Motor neuron (in vitro differentiated cells): Measurements from ENCODE around the gene IGF2BP2. TPM values are rescaled to one million over a fixed set of nuclear protein-coding genes. Genes with fewer than 3 reads are reported as not detected.
A peak's percentile ranks its signal among the peaks of the same experiment; 100 is the strongest.

Experiments
- ATAC-seq, 8 experiments: fragments of 200-7000 bp; cut with Tn5 transposase; replicated peaks in 6 of 8; 2 replicates each; pipeline ENCODE4 v1.8.0; 2021; ENCODE audit warnings: mild to moderate bottlenecking in 8 of 8, moderate library complexity in 8 of 8
- H3K27ac ChIP-seq, 2 donors: fragments of 250-450 bp; sonication (Bioruptor Pico); 2 replicates each; pipeline ENCODE4 v1.9.0; 2021; ENCODE audit warnings: antibody characterized with exemption in 2 of 2, mild to moderate bottlenecking in 2 of 2, moderate library complexity in 1 of 2
- H3K4me1 ChIP-seq, 2 donors: fragments of 250-450 bp; sonication (Bioruptor Pico); replicated peaks in 1 of 2; 2 replicates each; pipeline ENCODE4 v1.6.1; 2021; ENCODE audit warnings: antibody characterized with exemption in 2 of 2, mild to moderate bottlenecking in 2 of 2, moderate library complexity in 1 of 2
- H3K4me3 ChIP-seq, 5 donors: fragments of 250-450 bp; sonication (Bioruptor Pico); 2 replicates each; pipeline ENCODE4 v1.9.0; 2021; ENCODE audit warnings: antibody characterized with exemption in 5 of 5, mild to moderate bottlenecking in 5 of 5, moderate library complexity in 4 of 5
- WGBS, 10 experiments: fragments of 450-650 bp; shearing (Covaris generic); methylation state at CpG; one replicate each; pipeline ENCODE4 v1.0.0; 2022; 5-methylcytosine and 5-hydroxymethylcytosine counted together
- in situ Hi-C, 9 experiments: fragments of 400-800 bp; cut with MboI; loops; one replicate each; pipeline ENCODE4 v1.15.0; 2021; ENCODE audit warnings: low sequenced_read_pairs in 9 of 9, low pct_unique_long_range_greater_than_20kb in 2 of 9; ENCODE audit not compliant: unreplicated experiment in 9 of 9
- total RNA-seq, 8 experiments: library from RNA; unstranded; fragments of 300-600 nt; gene quantifications; 2 replicates each; pipeline versions ENCODE4 v1.2.3 to v1.2.4, GENCODE V29; 2022

IGF2BP2 gene
- total RNA-seq, 8 experiments from 2014 or later = 25.9 to 78.2 (median 48.3) TPM

- no peak overlapping the region for H3K27ac ChIP-seq
- in situ Hi-C loops = loop anchor here in 3 of 9 experiments (25.0 kb wide), 1 partner anchor 252 kb away; no protein-coding TSS in a partner anchor
- H3K4me3 ChIP-seq = no peak overlapping the region
- ATAC-seq = peak; percentile 12 to 89 (median 76)
- WGBS, 10 experiments = 50 to 100% (median 60%) methylated on average over 1 to 14 of the region's 18 CpGs; no CpG with 5 or more reads in 1 of the 10 experiments
- H3K4me1 ChIP-seq = no peaks in the 10 kb centered on the region
Measured at GRCh38 chr3:185659942-185660921, 164.6 kb downstream of the IGF2BP2 start.

DNA sequence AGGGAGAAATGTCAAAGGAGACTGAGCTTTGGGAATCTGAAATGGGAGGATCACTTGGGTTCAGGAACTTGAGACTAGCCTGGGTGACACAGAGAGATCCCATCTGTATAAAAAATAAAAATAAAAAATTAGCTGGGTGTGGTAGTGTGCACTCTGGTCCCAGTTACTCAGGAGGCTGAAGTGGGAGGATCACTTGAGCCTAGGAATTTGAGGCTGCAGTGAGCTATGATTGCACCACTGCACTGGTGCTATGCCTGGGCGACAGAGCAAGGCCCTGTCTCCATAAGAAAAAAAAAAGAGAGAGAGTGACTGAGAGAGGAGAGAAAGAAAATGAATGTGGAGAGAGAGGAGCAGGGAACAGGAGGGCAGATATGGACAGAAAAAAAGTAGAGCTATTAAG lies 165.9 kb downstream of the IGF2BP2 start:
- Histone ChIP-seq H3K4me1 (no peaks in the 10 kb centered on the region), H3K27ac (no peak overlapping the region), H3K4me3 (no peak overlapping the region)
- ATAC-seq = peak in 2 of 8 experiments; percentile 13 to 19
- 20 to 100% (median 67%) methylated on average over 1 of the region's 1 CpG; no CpG with 5 or more reads in 3 of the 10 experiments for WGBS, 10 experiments
- in situ Hi-C loops = loop anchor here in 3 of 9 experiments (25.0 kb wide), 1 partner anchor 253 kb away; no protein-coding TSS in a partner anchor

DNA sequence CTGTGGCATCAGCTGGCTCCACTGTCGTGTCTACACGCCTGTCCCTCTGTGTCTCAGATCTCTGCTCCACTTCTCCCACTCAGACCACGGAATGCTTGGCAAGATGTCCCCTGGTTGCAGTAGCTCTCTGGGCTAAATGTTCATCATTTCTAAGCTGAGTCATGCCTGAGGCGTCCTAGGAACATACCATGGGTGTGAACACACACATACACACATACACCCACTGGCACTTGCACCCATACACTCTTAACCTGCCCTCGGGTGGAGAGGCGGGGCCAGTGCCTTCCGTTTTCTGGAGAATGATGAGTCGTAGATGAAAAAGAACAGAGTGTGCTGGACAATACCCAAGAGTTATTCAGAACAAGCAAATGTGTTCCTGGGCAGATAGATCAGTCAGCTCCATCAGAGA lies 166.3 kb downstream of the IGF2BP2 start:
- in situ Hi-C loops = loop anchor here in 3 of 9 experiments (25.0 kb wide), 1 partner anchor 254 kb away; no protein-coding TSS in a partner anchor
- WGBS, 10 experiments = 0 to 100% (median 62%) methylated on average over 1 to 5 of the region's 8 CpGs; no CpG with 5 or more reads in 2 of the 10 experiments
- Histone ChIP-seq H3K4me1 (no peaks in the 10 kb centered on the region), H3K27ac (no peak overlapping the region), H3K4me3 (no peak overlapping the region)
- ATAC-seq = peak; percentile 62 to 76 (median 71)

DNA sequence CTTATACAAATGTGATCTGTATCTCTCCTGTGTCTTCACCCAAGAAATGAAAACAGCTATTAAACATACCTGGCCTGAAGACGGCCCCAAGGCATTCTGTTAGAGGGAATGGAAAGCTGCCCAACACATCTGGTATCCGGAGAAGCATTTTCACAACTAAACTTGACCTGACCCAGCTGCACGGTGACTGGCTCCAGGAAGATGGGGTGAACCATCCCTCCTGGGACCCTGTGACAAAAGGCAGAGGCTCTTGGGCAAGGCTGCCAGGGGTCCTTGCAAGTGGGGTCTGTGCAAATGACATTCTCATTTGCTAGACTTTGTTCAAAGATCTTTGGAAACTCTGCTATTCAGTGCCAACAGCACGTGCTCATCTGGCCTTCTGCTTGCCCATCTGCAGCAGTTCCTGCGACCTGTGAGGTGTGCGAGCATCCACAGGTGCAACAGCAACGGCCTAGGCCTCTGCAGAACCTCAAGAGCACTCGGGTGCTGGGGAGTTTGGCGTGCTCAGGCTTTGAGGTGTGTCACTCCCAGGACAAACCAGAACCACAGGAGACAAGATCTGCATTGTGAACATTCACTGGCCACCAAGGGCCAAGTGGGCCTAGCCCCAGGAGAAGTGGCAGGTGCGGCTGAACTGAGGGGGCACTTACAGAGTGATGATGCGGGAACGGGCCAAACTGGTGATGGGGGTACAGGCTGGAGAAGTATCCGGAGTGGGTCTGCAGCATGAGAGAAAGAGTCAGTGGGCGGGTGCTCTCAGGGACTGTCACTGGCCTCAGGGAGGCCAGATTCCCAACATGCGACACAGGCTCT lies 166.9 kb downstream of the IGF2BP2 start:
- Histone ChIP-seq H3K4me3 (no peak overlapping the region), H3K4me1 (no peaks in the 10 kb centered on the region), H3K27ac (no peak overlapping the region)
- no peak for ATAC-seq
- 60 to 100% (median 100%) methylated on average over 1 to 8 of the region's 15 CpGs; no CpG with 5 or more reads in 3 of the 10 experiments for WGBS, 10 experiments
- in situ Hi-C loops = loop anchor here in 3 of 9 experiments (25.0 kb wide), 1 partner anchor 254 kb away; no protein-coding TSS in a partner anchor

GRCh38 chr3:185657211-185657610 lies 167.6 kb downstream of the IGF2BP2 start:
- H3K27ac ChIP-seq = no peak overlapping the region
- no peak overlapping the region for H3K4me3 ChIP-seq
- ATAC-seq = no peak
- 71 to 100% (median 100%) methylated on average over 1 to 5 of the region's 12 CpGs for WGBS, 10 experiments
- H3K4me1 ChIP-seq = no peaks in the 10 kb centered on the region
- in situ Hi-C loops = loop anchor here in 3 of 9 experiments (25.0 kb wide), 1 partner anchor 255 kb away; no protein-coding TSS in a partner anchor

GRCh38 chr3:185656321-185656840 lies 168.5 kb downstream of the IGF2BP2 start:
- 19 to 100% (median 91%) methylated on average over 1 to 8 of the region's 8 CpGs; no CpG with 5 or more reads in 1 of the 10 experiments for WGBS, 10 experiments
- Histone ChIP-seq H3K4me1 (no peaks in the 10 kb centered on the region), H3K4me3 (no peak overlapping the region), H3K27ac (no peak overlapping the region)
- in situ Hi-C loops = loop anchor here in 3 of 9 experiments (25.0 kb wide), 1 partner anchor 256 kb away; no protein-coding TSS in a partner anchor
- peak in 2 of 8 experiments; percentile 50 to 52 for ATAC-seq

DNA sequence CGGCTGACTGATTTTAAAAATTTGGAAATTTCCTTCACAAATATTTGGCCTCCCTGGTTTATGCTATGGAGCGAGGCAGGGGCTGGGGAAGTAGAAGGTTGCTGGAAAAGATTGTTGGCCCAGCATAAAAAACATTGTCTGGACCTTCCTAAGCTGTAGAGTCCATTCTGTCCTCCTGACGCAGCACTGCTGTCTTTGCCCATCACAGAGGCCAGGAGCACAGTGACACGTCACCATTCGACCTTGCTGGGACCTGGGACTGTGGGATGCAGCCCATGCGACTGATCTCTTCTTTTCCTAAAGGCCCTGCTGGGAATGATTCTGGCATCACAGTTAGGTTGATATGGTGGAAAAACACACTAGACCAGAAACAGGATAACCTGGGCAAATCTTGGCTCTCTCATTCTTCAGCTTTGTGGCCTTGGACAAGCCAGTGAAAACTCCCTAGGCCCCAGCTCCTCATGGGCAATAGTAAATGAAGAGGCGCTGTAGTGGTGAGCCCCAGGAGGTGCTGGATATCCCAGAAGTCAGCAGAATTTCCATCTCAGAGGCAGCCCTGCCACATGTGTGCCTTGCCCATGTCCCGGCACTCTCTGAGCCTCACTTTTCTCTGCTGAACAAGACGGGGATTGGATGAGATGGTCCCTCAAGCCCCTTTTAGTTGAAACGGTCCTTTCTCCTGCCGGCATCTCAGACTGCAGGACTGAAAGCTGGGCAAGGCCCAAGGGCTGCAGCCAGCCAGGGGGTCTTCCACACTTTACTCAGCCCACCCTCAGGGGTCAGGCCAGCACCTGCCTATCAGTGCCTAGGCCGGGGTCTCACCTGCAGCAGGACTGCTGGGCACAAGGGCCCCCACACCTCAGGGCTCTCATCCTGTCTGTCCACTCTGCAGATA lies 169.2 kb downstream of the IGF2BP2 start:
- WGBS, 10 experiments = 80 to 100% (median 100%) methylated on average over 1 to 9 of the region's 12 CpGs; no CpG with 5 or more reads in 1 of the 10 experiments
- in situ Hi-C loops = loop anchor here in 3 of 9 experiments (25.0 kb wide), 1 partner anchor 257 kb away; no protein-coding TSS in a partner anchor
- Histone ChIP-seq H3K27ac (no peak overlapping the region), H3K4me1 (no peaks in the 10 kb centered on the region), H3K4me3 (no peak overlapping the region)
- ATAC-seq = no peak

DNA sequence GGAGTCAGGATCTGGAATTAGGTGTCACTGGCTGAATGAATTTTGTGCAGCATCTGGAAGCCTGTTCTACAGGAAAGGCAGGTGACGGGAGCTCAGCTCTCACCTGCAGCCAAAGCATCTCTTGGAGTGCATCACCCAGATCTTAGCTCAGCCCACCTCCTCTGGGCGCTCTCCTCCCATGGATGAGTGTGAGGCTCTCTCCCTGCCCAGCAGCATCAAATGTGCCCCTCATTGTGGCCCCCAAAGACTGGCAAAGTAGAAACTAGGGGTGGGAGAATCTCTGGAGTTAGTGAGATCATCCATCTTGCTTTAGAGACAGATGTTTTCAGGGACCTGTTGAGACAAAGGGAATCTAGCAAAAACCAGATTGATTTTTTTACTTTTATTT lies 170.1 kb downstream of the IGF2BP2 start:
- WGBS, 10 experiments = 93 to 100% (median 100%) methylated on average over 1 to 2 of the region's 2 CpGs; no CpG with 5 or more reads in 6 of the 10 experiments
- Histone ChIP-seq H3K27ac (no peak overlapping the region), H3K4me1 (no peaks in the 10 kb centered on the region), H3K4me3 (no peak overlapping the region)
- in situ Hi-C loops = loop anchor here in 3 of 9 experiments (25.0 kb wide), 1 partner anchor 258 kb away; no protein-coding TSS in a partner anchor
- no peak for ATAC-seq

- peaks cover 0 to 5% of the 10 kb centered on the region in 2 donors for H3K4me1 ChIP-seq
- 81 to 100% (median 99%) methylated on average over 1 to 9 of the region's 12 CpGs; no CpG with 5 or more reads in 2 of the 10 experiments for WGBS, 10 experiments
- ATAC-seq = no peak
- H3K4me3 ChIP-seq = no peak overlapping the region
- in situ Hi-C loops = loop anchor here in 3 of 9 experiments (25.0 kb wide), 1 partner anchor 258 kb away; no protein-coding TSS in a partner anchor
- no peak overlapping the region for H3K27ac ChIP-seq
Measured at GRCh38 chr3:185653949-185654757, 170.7 kb downstream of the IGF2BP2 start.

DNA sequence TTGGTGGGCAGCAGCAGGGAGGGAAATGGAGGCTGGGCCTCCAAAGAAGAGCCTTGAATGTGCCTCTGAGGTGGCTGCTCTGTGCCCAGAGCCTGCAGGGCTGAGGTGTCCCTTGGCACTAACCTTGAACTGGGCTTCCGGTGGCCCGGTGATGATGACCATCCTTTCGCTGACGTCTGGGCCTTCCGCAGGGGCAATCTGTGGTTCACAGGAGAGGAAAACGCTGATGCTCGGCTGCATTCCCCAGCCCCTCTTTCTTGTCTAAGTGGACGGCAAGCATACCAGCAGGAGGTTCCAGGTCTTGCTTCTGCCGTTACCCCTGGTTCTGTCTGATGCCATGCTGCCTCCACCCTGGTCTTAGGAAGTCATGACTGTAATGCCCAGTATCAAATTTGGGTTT lies 172.9 kb downstream of the IGF2BP2 start:
- Histone ChIP-seq H3K4me1 (peaks cover 0 to 6% of the 10 kb centered on the region in 2 donors), H3K4me3 (no peak overlapping the region), H3K27ac (no peak overlapping the region)
- WGBS, 10 experiments = 80 to 100% (median 100%) methylated on average over 1 to 5 of the region's 9 CpGs; no CpG with 5 or more reads in 6 of the 10 experiments
- no peak for ATAC-seq
- in situ Hi-C loops = loop anchor here in 3 of 9 experiments (25.0 kb wide), 1 partner anchor 260 kb away; no protein-coding TSS in a partner anchor

DNA sequence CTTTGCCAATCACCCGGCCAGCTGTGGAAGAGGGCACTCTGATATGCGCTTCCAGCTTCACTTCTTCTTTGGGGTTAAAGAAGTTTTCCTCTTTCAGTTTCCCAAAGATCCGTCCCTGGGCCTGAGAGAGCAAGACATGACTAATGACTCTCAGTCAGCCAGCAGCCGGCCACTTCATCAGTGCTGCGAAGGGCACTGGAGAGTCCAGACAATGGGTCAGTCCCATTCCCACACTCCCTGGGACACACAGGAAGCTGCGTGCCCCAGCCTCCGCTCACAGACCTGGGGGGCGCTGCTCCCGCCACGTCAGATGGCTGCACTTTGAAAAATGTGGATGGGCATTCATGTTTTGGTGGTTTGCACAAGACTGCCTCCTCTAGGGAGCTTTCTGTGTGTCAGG lies 175.4 kb downstream of the IGF2BP2 start:
- no peak overlapping the region for H3K4me3 ChIP-seq
- peaks cover 0 to 6% of the 10 kb centered on the region in 2 donors for H3K4me1 ChIP-seq
- in situ Hi-C loops = no loop called here
- 75 to 100% (median 90%) methylated on average over 1 to 2 of the region's 10 CpGs; no CpG with 5 or more reads in 5 of the 10 experiments for WGBS, 10 experiments
- peak overlapping the region in 1 of 2 donors; percentile 21 for H3K27ac ChIP-seq
- peak in 3 of 8 experiments; percentile 48 to 67 (median 65) for ATAC-seq
